NCI-H1105 (cell line): ENCODE results near the gene OR2T29.
"Not testable (repeated sequence)": the region's sequence is repeated elsewhere in the genome, so short reads cannot be mapped to it uniquely, and the experiment has no call there.

Experiments used
- DNase-seq: peaks from one replicate; lab custom pipeline; 2025; lab: John Stamatoyannopoulos, UW

OR2T29 gene

GRCh38 chr1:248510217-248510616, 52.4 kb downstream of the OR2T29 start:
- not testable (repeated sequence) for DNase-seq

GRCh38 chr1:248507773-248508172, 54.8 kb downstream of the OR2T29 start, which contains the start of gene OR2G6:
TSS of gene OR2G6 (plus strand) at chr1:248508073. CDS start at chr1:248521647, 13,574 bp downstream.
- not testable (repeated sequence) for DNase-seq
